Lower lobe of right lung (tissue), 2 donors: Measurements from ENCODE around the gene PROK2. TPM values are rescaled to one million over a fixed set of nuclear protein-coding genes. Genes with fewer than 3 reads are reported as not detected.
A peak's percentile ranks its signal among the peaks of the same experiment; 100 is the strongest.

Experiments
- ATAC-seq, 2 donors: fragments of 200-7000 bp; cut with Tn5 transposase; one replicate each; pipeline ENCODE4 v1.9.1; 2020 to 2022; ENCODE audit warnings: mild to moderate bottlenecking in 2 of 2, moderate library complexity in 2 of 2
- DNase-seq: peaks from one replicate; pipeline ENCODE4 v3.0.0-alpha.2; 2020
- H3K27ac ChIP-seq: fragments of 200-600 bp; one replicate; pipeline ENCODE4 v1.8.0; 2022
- H3K27me3 ChIP-seq: fragments of 200-600 bp; one replicate; pipeline ENCODE4 v1.8.0; 2022; ENCODE audit warnings: low read depth
- H3K36me3 ChIP-seq: fragments of 200-600 bp; one replicate; pipeline ENCODE4 v1.8.0; 2022; ENCODE audit warnings: mild to moderate bottlenecking
- H3K4me1 ChIP-seq: fragments of 200-600 bp; one replicate; pipeline ENCODE4 v1.8.0; 2022
- H3K4me3 ChIP-seq: fragments of 200-600 bp; one replicate; pipeline ENCODE4 v1.8.0; 2022; ENCODE audit warnings: mild to moderate bottlenecking
- H3K9me3 ChIP-seq: fragments of 200-600 bp; one replicate; pipeline ENCODE4 v1.8.0; 2022
- intact Hi-C: fragments of 100-400 bp; cut with DNase I; formaldehyde crosslinking; loops from one replicate; pipeline ENCODE4 v1.11.0; 2022
- total RNA-seq: library from RNA; stranded (reverse); fragmentation: NEBNext Ultra II Directional; extraction: Animal tissue kit (Norgen Biotek cat#: 25700); gene quantifications from one replicate; pipeline ENCODE4 v1.2.1, GENCODE V29; 2021
- TF ChIP-seq, protein P1 (sequence below): fragments of 200-600 bp; IDR thresholded peaks from one replicate; pipeline ENCODE4 v1.8.0; 2022; ENCODE audit warnings: antibody characterized with exemption, mild to moderate bottlenecking
- donor health status: DM: no; HTN: yes; CAD: no; lungs with severe emphysema.

Gene PROK2
- total RNA-seq, 1 donor from 2014 or later, result 7.4 TPM

DNA sequence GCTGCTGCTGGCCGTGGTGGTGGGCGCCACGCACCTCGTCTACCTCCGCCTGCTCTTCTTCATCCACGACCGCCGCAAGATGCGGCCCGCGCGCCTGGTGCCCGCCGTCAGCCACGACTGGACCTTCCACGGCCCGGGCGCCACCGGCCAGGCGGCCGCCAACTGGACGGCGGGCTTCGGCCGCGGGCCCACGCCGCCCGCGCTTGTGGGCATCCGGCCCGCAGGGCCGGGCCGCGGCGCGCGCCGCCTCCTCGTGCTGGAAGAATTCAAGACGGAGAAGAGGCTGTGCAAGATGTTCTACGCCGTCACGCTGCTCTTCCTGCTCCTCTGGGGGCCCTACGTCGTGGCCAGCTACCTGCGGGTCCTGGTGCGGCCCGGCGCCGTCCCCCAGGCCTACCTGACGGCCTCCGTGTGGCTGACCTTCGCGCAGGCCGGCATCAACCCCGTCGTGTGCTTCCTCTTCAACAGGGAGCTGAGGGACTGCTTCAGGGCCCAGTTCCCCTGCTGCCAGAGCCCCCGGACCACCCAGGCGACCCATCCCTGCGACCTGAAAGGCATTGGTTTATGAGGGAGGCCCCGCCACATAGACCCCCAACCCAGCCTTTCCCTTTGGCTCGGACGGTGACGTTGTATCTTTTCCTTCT lies 30.2 kb downstream of the PROK2 start:
- Histone ChIP-seq H3K4me1 (peaks cover 6% of the 10 kb centered on the region), H3K9me3 (no peaks in the 10 kb centered on the region), H3K27me3 (peaks cover 24% of the 10 kb centered on the region), H3K36me3 (no peaks in the 10 kb centered on the region), H3K27ac (no peak overlapping the region), H3K4me3 (peak overlapping the region; percentile 51)
- TF ChIP-seq, protein P1, sequence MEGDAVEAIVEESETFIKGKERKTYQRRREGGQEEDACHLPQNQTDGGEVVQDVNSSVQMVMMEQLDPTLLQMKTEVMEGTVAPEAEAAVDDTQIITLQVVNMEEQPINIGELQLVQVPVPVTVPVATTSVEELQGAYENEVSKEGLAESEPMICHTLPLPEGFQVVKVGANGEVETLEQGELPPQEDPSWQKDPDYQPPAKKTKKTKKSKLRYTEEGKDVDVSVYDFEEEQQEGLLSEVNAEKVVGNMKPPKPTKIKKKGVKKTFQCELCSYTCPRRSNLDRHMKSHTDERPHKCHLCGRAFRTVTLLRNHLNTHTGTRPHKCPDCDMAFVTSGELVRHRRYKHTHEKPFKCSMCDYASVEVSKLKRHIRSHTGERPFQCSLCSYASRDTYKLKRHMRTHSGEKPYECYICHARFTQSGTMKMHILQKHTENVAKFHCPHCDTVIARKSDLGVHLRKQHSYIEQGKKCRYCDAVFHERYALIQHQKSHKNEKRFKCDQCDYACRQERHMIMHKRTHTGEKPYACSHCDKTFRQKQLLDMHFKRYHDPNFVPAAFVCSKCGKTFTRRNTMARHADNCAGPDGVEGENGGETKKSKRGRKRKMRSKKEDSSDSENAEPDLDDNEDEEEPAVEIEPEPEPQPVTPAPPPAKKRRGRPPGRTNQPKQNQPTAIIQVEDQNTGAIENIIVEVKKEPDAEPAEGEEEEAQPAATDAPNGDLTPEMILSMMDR, result no peak
- ATAC-seq, result peak in 1 of 2 donors; percentile 19
- intact Hi-C loops, result no loop called here
- DNase-seq, result peak; percentile 49

DNA sequence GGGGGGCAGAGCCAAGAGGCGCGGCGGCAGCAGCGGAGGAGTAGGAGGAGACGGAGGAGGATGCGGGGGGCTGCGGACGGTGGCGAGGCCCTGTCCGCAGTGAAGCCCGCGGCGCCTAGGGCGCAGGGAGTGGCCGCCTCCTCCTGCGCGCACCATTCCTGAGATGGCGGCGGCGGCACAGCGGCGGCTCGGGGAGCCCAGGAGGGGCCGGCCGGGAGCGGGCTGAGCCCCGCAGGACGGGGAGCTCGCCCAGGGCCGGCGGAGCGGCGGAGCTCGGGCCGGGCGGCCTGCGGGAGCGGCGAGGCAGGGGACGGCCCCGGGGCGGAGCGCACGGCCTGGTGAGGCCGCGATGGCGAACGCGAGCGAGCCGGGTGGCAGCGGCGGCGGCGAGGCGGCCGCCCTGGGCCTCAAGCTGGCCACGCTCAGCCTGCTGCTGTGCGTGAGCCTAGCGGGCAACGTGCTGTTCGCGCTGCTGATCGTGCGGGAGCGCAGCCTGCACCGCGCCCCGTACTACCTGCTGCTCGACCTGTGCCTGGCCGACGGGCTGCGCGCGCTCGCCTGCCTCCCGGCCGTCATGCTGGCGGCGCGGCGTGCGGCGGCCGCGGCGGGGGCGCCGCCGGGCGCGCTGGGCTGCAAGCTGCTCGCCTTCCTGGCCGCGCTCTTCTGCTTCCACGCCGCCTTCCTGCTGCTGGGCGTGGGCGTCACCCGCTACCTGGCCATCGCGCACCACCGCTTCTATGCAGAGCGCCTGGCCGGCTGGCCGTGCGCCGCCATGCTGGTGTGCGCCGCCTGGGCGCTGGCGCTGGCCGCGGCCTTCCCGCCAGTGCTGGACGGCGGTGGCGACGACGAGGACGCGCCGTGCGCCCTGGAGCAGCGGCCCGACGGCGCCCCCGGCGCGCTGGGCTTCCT lies 31.0 kb downstream of the PROK2 start, which contains the start of gene GPR27:
Gene GPR27, plus strand, starts transcription at position 155 of the 909 bp plus-strand sequence. Its CDS starts 195 bp downstream, at position 350.
- no peaks in the 10 kb centered on the region for H3K9me3 ChIP-seq
- intact Hi-C loops, result no loop called here
- peaks cover 6% of the 10 kb centered on the region for H3K4me1 ChIP-seq
- H3K4me3 ChIP-seq, result peak within 1 kb of the TSS; percentile 51
- H3K36me3 ChIP-seq, result no peaks in the 10 kb centered on the region
- peaks cover 24% of the 10 kb centered on the region for H3K27me3 ChIP-seq
- no peak within 1 kb of the TSS for H3K27ac ChIP-seq
- DNase-seq, result peak; percentile 55
- TF ChIP-seq, protein P1, result no peak
- peak; percentile 66 to 75 for ATAC-seq

DNA sequence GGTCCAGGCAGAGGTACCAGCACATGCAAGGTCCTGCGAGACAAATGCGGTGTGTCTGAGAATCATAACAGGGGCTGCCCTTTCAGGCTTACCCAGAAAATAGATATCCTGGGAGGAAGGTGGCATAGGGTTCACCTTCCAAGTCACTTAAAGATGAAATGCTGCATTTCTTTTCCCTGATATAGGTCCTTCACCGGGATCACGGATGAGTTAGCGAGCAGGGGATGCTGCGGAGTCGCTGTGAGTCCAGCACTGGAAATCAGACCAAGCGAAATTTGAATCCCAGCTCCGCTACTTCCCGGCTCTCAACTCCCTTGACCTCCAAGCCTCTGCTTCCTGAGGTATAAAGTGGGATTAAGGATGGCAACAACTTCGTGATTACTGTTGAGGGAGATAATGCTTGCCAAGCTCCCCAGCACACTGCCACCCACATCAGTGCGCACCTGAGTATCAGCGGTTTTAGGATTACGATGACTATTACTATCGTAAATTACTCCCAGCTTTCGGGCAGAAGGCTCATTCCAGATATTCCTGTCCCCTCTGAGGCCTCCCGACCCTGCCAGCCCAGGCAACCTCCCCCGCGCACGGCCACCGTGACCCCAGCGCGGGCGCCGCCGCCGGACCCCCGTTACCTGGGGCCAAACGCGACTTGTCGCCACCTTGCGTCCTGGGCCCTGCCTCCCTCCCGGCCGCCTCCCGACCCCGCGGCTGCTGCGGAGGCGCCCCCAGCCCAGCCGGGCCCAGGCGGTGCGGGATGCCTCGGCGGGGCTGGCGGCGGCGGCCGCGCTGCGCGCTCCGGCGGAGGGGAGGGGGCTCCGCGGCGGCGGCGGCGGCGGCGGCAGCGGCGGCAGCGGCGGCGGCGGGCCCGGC lies 31.9 kb downstream of the PROK2 start:
- ATAC-seq (no peak), DNase-seq (no peak)
- peaks cover 24% of the 10 kb centered on the region for H3K27me3 ChIP-seq
- no peaks in the 10 kb centered on the region for H3K9me3 ChIP-seq
- peak overlapping the region; percentile 51 for H3K4me3 ChIP-seq
- intact Hi-C loops, result no loop called here
- peaks cover 6% of the 10 kb centered on the region for H3K4me1 ChIP-seq
- TF ChIP-seq, protein P1, result no peak
- no peaks in the 10 kb centered on the region for H3K36me3 ChIP-seq
- H3K27ac ChIP-seq, result no peak overlapping the region

DNA sequence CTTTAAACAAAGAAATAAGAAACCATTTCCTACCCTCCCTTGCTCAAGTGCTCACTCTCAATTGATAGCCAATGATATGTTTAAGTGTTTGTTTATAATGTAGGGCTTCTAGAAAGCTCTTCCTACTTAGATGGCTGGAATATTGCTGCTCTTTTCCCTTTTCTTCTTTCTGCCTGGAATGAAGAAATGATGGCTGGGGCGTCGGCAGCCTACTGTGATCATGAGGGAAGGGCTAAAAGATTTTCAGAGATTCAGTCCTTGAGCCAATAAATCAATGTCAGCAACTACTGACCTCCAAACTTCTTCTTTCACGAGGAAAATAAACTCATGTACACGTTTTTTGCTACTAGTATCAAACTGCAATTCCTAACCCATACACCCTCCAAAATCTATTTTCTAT lies 33.3 kb downstream of the PROK2 start:
- no peak for DNase-seq
- no peaks in the 10 kb centered on the region for H3K36me3 ChIP-seq
- H3K4me3 ChIP-seq, result no peak overlapping the region
- intact Hi-C loops, result no loop called here
- no peak overlapping the region for H3K27ac ChIP-seq
- H3K27me3 ChIP-seq, result peaks cover 20% of the 10 kb centered on the region
- no peak for ATAC-seq
- H3K4me1 ChIP-seq, result peaks cover 6% of the 10 kb centered on the region
- no peaks in the 10 kb centered on the region for H3K9me3 ChIP-seq
- TF ChIP-seq, protein P1, result no peak

DNA sequence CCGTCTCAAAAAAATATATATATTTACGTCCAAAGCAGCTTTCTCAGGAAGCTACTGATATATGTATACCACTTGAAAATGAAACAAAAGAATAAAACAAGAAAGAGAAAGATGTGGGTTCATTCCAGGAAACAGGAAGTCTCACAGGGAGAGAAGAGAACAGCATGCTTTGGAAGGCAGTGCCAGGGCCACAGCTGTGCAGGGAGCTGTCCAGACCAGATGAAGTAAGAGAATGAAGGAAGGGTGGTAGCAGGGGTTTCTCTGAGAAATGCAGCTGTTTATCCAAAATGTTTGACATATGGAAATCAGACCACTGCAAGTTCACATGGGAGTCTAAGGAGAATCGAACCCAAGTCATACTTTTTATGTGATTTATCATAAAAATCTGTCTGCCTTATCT lies 40.2 kb downstream of the PROK2 start:
- Histone ChIP-seq H3K4me3 (no peak overlapping the region), H3K36me3 (no peaks in the 10 kb centered on the region), H3K27me3 (no peaks in the 10 kb centered on the region), H3K27ac (no peak overlapping the region), H3K4me1 (no peaks in the 10 kb centered on the region), H3K9me3 (peaks cover 26% of the 10 kb centered on the region)
- TF ChIP-seq, protein P1, result no peak
- DNase-seq (no peak), ATAC-seq (no peak)
- intact Hi-C loops, result no loop called here
